ENCODE measurements around the gene SNAP91.

- no peak for TF ChIP-seq POLR2A (IDR thresholded peaks at IDR 0.05)
- no peak for TF ChIP-seq CTCF (IDR thresholded peaks at IDR 0.05)
- no peak for TF ChIP-seq EP300 (IDR thresholded peaks at IDR 0.05)
- no peak for TF ChIP-seq POLR2AphosphoS5 (IDR thresholded peaks at IDR 0.05)
Observed at GRCh38 chr6:83677791-83678190, 31.1 kb downstream of the SNAP91 start.

Data from suprapubic skin (tissue), 4 donors.